Neural cell (in vitro differentiated cells): ENCODE results near the gene MEMO1.

Source experiments
- CTCF ChIP-seq: fragments of 450-650 bp; IDR thresholded peaks from 2 replicates; pipeline ENCODE4 v1.5.1; 2014; ENCODE audit warnings: antibody characterized with exemption, mild to moderate bottlenecking, moderate library complexity; ENCODE audit not compliant: poor library complexity, severe bottlenecking
- EZH2 ChIP-seq: fragments of 200-600, 300-800 bp; shearing (Covaris generic), sonication (generic); IDR thresholded peaks from 2 replicates; pipeline ENCODE4 v1.6.1; 2014; ENCODE audit warnings: antibody characterized with exemption, low read length, borderline replicate concordance, mild to moderate bottlenecking; ENCODE audit not compliant: insufficient read depth, poor library complexity, severe bottlenecking
- TF ChIP-seq, protein P1 (sequence below): IDR thresholded peaks from 2 replicates; pipeline ENCODE4 v1.6.1; 2012; ENCODE audit warnings: borderline replicate concordance

GRCh38 chr2:31979018-31979417 is 31.8 kb downstream of the MEMO1 start:
- no peak for TF ChIP-seq CTCF
- TF ChIP-seq EZH2: no peak
- TF ChIP-seq, protein P1, sequence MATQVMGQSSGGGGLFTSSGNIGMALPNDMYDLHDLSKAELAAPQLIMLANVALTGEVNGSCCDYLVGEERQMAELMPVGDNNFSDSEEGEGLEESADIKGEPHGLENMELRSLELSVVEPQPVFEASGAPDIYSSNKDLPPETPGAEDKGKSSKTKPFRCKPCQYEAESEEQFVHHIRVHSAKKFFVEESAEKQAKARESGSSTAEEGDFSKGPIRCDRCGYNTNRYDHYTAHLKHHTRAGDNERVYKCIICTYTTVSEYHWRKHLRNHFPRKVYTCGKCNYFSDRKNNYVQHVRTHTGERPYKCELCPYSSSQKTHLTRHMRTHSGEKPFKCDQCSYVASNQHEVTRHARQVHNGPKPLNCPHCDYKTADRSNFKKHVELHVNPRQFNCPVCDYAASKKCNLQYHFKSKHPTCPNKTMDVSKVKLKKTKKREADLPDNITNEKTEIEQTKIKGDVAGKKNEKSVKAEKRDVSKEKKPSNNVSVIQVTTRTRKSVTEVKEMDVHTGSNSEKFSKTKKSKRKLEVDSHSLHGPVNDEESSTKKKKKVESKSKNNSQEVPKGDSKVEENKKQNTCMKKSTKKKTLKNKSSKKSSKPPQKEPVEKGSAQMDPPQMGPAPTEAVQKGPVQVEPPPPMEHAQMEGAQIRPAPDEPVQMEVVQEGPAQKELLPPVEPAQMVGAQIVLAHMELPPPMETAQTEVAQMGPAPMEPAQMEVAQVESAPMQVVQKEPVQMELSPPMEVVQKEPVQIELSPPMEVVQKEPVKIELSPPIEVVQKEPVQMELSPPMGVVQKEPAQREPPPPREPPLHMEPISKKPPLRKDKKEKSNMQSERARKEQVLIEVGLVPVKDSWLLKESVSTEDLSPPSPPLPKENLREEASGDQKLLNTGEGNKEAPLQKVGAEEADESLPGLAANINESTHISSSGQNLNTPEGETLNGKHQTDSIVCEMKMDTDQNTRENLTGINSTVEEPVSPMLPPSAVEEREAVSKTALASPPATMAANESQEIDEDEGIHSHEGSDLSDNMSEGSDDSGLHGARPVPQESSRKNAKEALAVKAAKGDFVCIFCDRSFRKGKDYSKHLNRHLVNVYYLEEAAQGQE: no peak
